ENCODE measurements around the gene VAC14.

GRCh38 chr16:70678121-70678897, 122.6 kb downstream of the VAC14 start:
- no peak for TF ChIP-seq POLR2AphosphoS5 (IDR thresholded peaks at IDR 0.05; ENCODE audit: low read depth, low read length)
- TF ChIP-seq POLR2A (IDR thresholded peaks at IDR 0.05; ENCODE audit: low read depth, low read length), result no peak
- TF ChIP-seq TAF1 (IDR thresholded peaks at IDR 0.05; ENCODE audit: low read depth, low read length), result no peak
- no peak for TF ChIP-seq POU2F2 (IDR thresholded peaks at IDR 0.05; ENCODE audit: low read depth, low read length)
- TF ChIP-seq SPI1 (IDR thresholded peaks at IDR 0.05; ENCODE audit: low read depth, low read length), result no peak

Data from GM12891 (cell line).